ENCODE data around the gene PPP1R26. TPM values are rescaled to one million over a fixed set of nuclear protein-coding genes. Genes with fewer than 3 reads are reported as not detected.
"Not testable (repeated sequence)": the region's sequence is repeated elsewhere in the genome, so short reads cannot be mapped to it uniquely, and the experiment has no call there.

PPP1R26 gene, protein sequence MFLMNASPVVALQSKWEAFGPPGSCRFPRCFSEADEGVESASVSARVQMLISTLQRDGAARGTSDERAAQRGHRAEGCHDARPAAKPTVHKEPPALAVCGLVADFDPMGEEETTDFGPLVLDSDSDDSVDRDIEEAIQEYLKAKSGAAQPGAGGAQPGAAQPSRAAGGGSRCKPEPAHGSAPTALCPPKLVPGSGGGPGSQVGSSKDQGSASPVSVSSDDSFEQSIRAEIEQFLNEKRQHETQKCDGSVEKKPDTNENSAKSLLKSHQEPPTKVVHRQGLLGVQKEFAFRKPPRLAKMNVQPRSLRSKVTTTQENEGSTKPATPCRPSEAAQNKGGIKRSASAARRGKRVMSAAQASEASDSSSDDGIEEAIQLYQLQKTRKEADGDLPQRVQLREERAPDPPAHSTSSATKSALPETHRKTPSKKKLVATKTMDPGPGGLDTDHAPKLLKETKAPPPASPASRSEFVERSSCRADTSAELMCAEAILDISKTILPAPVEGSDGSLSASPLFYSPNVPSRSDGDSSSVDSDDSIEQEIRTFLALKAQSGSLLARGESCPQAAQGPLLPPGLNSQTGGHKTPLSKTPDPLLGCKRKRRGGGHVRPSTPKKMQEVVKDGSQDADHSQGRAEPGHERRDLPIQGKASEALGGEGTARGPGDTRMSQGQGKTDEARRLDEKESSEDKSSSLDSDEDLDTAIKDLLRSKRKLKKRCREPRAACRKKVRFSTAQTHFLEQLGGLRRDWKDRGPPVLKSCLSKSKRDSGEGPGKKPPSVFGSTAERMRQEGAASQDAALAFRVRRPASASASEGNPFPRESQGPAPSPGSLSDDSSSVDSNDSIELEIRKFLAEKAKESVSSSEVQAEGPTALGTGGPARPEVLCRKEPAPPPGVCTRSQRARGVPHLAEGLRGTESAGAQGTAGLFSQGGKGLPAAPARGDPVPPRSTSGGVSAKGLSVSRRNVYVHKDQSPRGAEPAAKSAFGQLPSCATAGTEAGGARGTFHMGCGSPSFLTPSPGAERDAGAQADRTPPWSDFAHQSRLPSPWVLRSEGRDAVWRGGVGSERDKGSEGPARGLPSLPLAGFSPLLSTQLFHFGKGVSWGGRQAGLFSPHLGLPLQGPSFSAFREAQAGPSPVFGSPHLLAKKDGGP (N-terminal part only)
- total RNA-seq: 10 to 100 TPM; 22.3 to 29.8 (median 25.7) TPM

DNA sequence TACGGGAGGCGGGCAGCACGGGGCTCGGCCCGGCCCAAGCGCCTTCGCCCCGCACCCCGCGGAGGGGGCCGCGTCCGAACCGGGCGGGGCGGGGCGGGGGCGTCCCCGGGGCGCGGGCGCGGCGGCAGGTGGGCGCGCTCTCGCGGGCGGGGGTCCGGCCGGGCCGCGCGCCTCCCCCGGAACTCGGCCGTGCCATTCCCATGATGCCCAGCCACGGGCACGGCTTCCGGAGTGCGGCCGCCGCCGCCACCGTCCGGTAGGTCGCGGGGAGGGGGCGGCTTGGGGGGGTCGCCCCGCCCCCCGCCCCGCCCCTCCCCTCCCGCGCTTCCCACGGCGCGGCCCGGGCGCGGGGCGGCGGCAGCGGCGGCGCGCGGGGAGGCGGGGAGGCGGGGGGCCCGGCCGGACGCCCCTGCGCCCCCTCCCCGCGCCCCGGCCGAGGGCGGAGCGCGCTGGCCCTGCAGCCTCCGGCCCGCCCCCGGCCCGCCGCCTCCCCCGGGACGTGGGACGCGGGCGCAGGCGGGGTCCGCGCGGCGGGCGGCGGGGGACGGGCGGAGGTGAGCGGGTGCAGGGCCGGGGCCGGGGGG, at the start of gene PPP1R26:
TSS of gene PPP1R26 (plus strand) at position 314 of the 584 bp plus-strand sequence. CDS start 4,729 bp downstream, outside the sequence.
- Histone ChIP-seq H3K9me3 (no peaks in the 10 kb centered on the region), H3K4me1 (peaks cover 6 to 18% of the 10 kb centered on the region in 2 donors), H3K36me3 (peaks cover 7% of the 10 kb centered on the region in 2 donors), H3K4me3 (replicated peaks in 1 of 3) (peak within 1 kb of the TSS; percentile 30 to 73 (median 64)), H3K27ac (peak within 1 kb of the TSS; percentile 55 to 90 (median 65)), H3K27me3 (no peaks in the 10 kb centered on the region)
- peak; percentile 61 to 66 for DNase-seq
- intact Hi-C loops (cut with DNase I): no loop called here
- no peak for TF ChIP-seq POLR2A (IDR thresholded peaks at IDR 0.05)
- TF ChIP-seq, protein P1, sequence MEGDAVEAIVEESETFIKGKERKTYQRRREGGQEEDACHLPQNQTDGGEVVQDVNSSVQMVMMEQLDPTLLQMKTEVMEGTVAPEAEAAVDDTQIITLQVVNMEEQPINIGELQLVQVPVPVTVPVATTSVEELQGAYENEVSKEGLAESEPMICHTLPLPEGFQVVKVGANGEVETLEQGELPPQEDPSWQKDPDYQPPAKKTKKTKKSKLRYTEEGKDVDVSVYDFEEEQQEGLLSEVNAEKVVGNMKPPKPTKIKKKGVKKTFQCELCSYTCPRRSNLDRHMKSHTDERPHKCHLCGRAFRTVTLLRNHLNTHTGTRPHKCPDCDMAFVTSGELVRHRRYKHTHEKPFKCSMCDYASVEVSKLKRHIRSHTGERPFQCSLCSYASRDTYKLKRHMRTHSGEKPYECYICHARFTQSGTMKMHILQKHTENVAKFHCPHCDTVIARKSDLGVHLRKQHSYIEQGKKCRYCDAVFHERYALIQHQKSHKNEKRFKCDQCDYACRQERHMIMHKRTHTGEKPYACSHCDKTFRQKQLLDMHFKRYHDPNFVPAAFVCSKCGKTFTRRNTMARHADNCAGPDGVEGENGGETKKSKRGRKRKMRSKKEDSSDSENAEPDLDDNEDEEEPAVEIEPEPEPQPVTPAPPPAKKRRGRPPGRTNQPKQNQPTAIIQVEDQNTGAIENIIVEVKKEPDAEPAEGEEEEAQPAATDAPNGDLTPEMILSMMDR (IDR thresholded peaks at IDR 0.05): no peak
- no CpG with 5 or more reads among the region's 103 CpGs for WGBS, 2 donors

DNA sequence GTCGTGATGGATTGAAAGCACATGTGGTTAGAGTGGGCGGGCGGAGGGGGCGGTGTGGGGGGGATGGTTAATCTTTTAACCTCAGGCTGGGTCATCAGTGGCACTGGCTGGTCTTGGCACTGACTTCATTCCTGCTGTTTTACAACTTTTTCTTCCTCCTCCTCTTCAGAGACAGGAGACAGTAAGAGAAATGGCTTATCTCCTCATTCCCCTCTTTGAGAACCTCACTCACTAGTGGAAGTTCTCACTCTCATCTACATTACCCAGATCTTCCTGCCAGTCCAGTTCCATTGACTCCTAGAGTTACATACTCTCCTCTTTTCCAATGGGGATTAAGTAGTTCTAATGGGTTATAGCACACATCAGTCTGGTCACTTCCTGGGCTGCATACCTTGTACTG, 42.3 kb upstream of the PPP1R26 start:
- TF ChIP-seq POLR2A (IDR thresholded peaks at IDR 0.05): no peak
- Histone ChIP-seq H3K36me3 (no peaks in the 10 kb centered on the region), H3K4me1 (peaks cover 21 to 31% of the 10 kb centered on the region in 2 donors), H3K27ac (no peak overlapping the region), H3K27me3 (no peaks in the 10 kb centered on the region), H3K4me3 (replicated peaks in 1 of 3) (no peak overlapping the region), H3K9me3 (no peaks in the 10 kb centered on the region)
- intact Hi-C loops (cut with DNase I): no loop called here
- no peak for DNase-seq
- WGBS, 2 donors: 90 to 93% methylated on average over 4 of the region's 4 CpGs

DNA sequence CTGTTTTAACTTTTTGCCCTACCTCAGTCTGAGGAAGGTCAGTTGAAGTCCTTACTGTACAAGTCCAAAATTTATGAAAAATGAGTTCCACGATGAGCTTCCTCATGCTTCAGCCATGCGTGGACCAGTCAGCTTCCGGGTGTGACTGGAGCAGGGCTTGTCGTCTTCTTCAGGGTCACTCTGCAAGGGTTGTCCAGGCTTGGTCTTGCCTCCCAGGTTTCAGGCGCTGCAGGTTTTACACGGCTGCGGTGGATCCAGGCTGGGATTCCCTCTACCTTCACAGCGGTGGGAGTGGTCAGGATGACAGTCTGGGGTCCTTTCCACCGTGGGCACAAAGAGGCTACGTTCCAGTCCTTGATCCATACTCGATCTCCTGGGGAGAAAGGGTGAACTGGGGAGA, 41.9 kb upstream of the PPP1R26 start:
- H3K4me1 ChIP-seq: peaks cover 26 to 34% of the 10 kb centered on the region in 2 donors
- H3K4me3 ChIP-seq (replicated peaks in 1 of 3); DNase-seq; H3K36me3 ChIP-seq; H3K27ac ChIP-seq; intact Hi-C loops (cut with DNase I); H3K27me3 ChIP-seq; H3K9me3 ChIP-seq: not testable (repeated sequence)
- WGBS, 2 donors: 97 to 98% methylated on average over 11 of the region's 11 CpGs

DNA sequence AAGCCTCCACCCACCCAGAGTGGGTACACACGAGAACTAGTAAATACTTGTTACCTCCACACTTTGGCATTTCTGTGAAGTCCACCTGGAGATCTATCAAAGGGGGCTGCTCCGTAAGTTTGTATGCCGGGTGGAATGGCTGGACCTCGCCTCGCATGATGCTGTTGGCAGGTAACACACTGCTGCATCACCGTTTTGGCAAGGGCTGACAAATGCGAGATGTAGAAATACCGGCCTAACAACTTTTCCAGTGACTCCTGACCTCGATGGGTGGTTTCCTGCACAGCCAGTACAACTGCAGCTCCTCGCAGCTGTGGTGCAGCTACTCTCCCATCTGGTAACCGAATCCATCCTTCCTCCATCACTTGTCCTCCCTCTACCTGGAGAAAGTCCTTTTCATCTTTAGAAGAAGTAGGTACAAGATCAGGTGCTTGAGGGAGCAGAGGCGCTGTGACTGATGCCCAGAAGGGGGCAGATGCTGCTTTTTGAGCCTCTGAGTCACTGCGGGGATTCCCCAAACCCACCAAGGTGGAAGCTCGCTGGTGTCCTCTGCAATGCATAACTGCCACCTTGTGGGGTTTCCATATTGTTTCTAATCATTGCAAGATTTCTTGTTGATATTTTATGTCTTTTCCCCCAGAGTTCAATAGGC, 40.9 kb upstream of the PPP1R26 start:
- peaks cover 28 to 34% of the 10 kb centered on the region in 2 donors for H3K4me1 ChIP-seq
- H3K36me3 ChIP-seq; H3K4me3 ChIP-seq (replicated peaks in 1 of 3); H3K9me3 ChIP-seq; intact Hi-C loops (cut with DNase I); H3K27me3 ChIP-seq: not testable (repeated sequence)
- peak overlapping the region in 1 of 3 donors; percentile 26 for H3K27ac ChIP-seq
- DNase-seq: peak; percentile 85 to 87
- 39 to 45% methylated on average over 14 of the region's 14 CpGs for WGBS, 2 donors

DNA sequence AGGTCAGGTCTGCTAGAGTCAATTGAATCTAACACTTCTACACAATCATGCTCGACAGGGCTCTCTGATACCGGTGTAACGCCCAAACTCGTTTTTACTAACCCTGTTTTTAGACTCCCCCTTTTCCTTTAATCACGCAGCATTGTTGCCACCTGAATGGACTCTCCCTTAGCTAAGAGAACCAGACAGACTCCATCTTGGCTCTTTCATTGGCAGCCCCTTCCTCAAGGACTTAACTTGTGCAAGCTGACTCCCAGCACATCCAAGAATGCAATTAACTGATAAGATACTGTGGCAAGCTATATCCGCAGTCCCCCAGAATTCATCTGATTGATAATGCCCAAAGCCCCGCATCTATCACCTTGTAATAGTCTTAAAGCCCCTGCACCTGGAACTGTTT, 40.1 kb upstream of the PPP1R26 start:
- H3K27ac ChIP-seq; H3K36me3 ChIP-seq; H3K9me3 ChIP-seq; DNase-seq; H3K4me3 ChIP-seq (replicated peaks in 1 of 3); intact Hi-C loops (cut with DNase I); H3K27me3 ChIP-seq: not testable (repeated sequence)
- 78 to 81% methylated on average over 7 of the region's 7 CpGs for WGBS, 2 donors
- H3K4me1 ChIP-seq: peaks cover 31 to 37% of the 10 kb centered on the region in 2 donors

DNA sequence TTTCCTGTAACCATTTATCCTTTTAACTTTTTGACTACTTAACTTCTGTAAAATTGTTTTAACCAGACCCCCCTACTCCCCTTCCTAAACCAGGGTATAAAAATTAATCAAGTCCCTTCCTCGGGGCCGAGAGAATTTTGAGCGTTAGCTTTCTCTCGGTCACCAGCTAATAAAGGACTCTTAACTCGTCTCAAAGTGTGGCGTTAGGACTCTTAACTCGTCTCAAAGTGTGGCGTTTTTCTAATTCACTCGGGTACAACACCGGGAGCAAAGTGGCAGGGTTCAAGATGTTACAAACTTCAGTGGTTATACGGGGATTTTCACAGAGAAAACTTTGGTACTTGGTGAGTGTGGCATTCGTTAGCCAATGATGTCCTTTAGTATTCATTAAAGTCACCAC, 39.7 kb upstream of the PPP1R26 start:
- TF ChIP-seq, protein P1 (IDR thresholded peaks at IDR 0.05): no peak
- no peak for TF ChIP-seq POLR2A (IDR thresholded peaks at IDR 0.05)
- peaks cover 34 to 39% of the 10 kb centered on the region in 2 donors for H3K4me1 ChIP-seq
- H3K27ac ChIP-seq: peak overlapping the region in 2 of 3 donors; percentile 85 to 87
- intact Hi-C loops (cut with DNase I): no loop called here
- no peaks in the 10 kb centered on the region for H3K9me3 ChIP-seq
- H3K36me3 ChIP-seq: no peaks in the 10 kb centered on the region
- no peak for DNase-seq
- WGBS, 2 donors: 46 to 48% methylated on average over 12 of the region's 12 CpGs
- no peak overlapping the region for H3K4me3 ChIP-seq (replicated peaks in 1 of 3)
- no peaks in the 10 kb centered on the region for H3K27me3 ChIP-seq

Measured in thyroid gland (tissue), 4 donors.